ENCODE data around the gene HNMT.

- no peak for TF ChIP-seq CTCF (IDR thresholded peaks at IDR 0.05)
- no peak for TF ChIP-seq POLR2AphosphoS5 (IDR thresholded peaks at IDR 0.05)
- TF ChIP-seq POLR2A (IDR thresholded peaks at IDR 0.05) = no peak
- no peak for TF ChIP-seq EP300 (IDR thresholded peaks at IDR 0.05)
These were observed 16.2 kb downstream of the HNMT start for GRCh38 chr2:137980459-137980858.
